A549 (cell line): ENCODE results near the gene TMEM163.

Experiments used
- CTCF ChIP-seq: fragments of >200 bp; sonication (Bioruptor Twin); formaldehyde crosslinking; IDR thresholded peaks from 3 replicates; pipeline ENCODE4 v1.5.1; 2016
- POLR2A ChIP-seq: IDR thresholded peaks from 2 replicates; pipeline ENCODE4 v1.6.1; 2012; ENCODE audit warnings: mild to moderate bottlenecking, low read length
- RAD21 ChIP-seq, 2 experiments: fragments of >200 bp in 1 of 2; sonication (Bioruptor Twin) in 1 of 2; formaldehyde crosslinking in 1 of 2; IDR thresholded peaks in 1 of 2; conservative IDR thresholded peaks in 1 of 2; 2 replicates in 1 of 2; 3 replicates in 1 of 2; pipeline ENCODE4 v1.6.1; 2012 to 2018; ENCODE audit warnings: inconsistent platforms in 1 of 2
- REST ChIP-seq: fragments of 200-600 bp; sonication (generic); IDR thresholded peaks from 2 replicates; pipeline ENCODE4 v1.6.1; 2016; ENCODE audit warnings: antibody characterized with exemption, mild to moderate bottlenecking, moderate library complexity

- TF ChIP-seq POLR2A (no peak), CTCF (no peak), REST (no peak), RAD21 (conservative IDR thresholded peaks at IDR 0.05 in 1 of 2, IDR thresholded peaks at IDR 0.05 in 1 of 2) (no peak)
Observed at GRCh38 chr2:134619250-134619649, 99.5 kb downstream of the TMEM163 start.
